ES-I3 (cell line): ENCODE measurements around the gene INHBC.

Experiments
- H3K36me3 ChIP-seq: 2 replicates; pipeline ENCODE4 v1.6.1; 2013; ENCODE audit warnings: mild to moderate bottlenecking, low read length, control low read depth, moderate library complexity; ENCODE audit not compliant: insufficient read depth
- H3K4me1 ChIP-seq: 2 replicates; pipeline ENCODE4 v1.6.1; 2013; ENCODE audit warnings: mild to moderate bottlenecking, control low read depth, low read length; ENCODE audit not compliant: insufficient read depth
- H3K9ac ChIP-seq: 2 replicates; pipeline ENCODE4 v1.6.1; 2013; ENCODE audit warnings: low read depth, mild to moderate bottlenecking, low read length, moderate library complexity
- H3K9me3 ChIP-seq: 2 replicates; pipeline ENCODE4 v1.6.1; 2013; ENCODE audit warnings: mild to moderate bottlenecking, low read length, moderate library complexity; ENCODE audit not compliant: control insufficient read depth, insufficient read depth

Gene INHBC

DNA sequence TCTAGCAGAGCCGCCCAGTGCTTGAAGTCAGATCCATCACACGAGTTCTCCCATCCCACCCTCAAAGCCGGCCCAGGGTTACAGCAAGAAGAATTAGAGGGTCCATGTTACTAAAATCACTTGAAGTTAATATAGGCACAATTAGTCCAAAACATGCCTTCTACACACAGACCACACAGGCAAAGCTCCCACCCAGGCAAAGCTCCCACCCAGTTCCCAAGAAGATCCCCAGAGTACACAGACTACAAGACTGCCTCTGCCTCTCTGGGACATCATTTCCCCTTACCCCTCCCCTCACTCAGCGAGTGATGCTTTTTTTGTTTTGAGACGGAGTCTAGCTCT is 28.3 kb downstream of the INHBC start:
- Histone ChIP-seq H3K36me3 (no peaks in the 10 kb centered on the region), H3K9ac (no peak overlapping the region)

DNA sequence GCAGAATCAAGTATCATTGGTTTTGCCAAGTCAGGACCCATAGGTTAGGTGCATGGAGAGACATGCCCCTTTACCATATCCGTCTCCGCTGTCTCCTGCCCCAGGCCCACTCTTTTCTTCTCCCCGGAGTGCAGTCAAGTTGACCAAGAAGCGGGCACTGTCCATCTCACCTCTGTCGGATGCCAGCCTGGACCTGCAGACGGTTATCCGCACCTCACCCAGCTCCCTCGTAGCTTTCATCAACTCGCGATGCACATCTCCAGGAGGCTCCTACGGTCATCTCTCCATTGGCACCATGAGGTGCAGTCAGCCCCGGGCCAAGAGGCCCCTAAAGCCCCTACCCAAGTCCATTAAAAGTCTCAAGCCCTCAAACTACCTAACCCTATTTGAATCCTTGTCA is 30.0 kb downstream of the INHBC start:
- no peaks in the 10 kb centered on the region for H3K9me3 ChIP-seq
- H3K9ac ChIP-seq: no peak overlapping the region
- 0 out of 2 replicates have a peak, but pooled peaks cover 2% of the 10 kb centered on the region for H3K4me1 ChIP-seq
- no peaks in the 10 kb centered on the region for H3K36me3 ChIP-seq

More for the DNA sequence above, 28.3 kb downstream of the INHBC start:
- Histone ChIP-seq H3K4me1 (0 out of 2 replicates have a peak, but pooled peaks cover 2% of the 10 kb centered on the region), H3K9me3 (no peaks in the 10 kb centered on the region)

DNA sequence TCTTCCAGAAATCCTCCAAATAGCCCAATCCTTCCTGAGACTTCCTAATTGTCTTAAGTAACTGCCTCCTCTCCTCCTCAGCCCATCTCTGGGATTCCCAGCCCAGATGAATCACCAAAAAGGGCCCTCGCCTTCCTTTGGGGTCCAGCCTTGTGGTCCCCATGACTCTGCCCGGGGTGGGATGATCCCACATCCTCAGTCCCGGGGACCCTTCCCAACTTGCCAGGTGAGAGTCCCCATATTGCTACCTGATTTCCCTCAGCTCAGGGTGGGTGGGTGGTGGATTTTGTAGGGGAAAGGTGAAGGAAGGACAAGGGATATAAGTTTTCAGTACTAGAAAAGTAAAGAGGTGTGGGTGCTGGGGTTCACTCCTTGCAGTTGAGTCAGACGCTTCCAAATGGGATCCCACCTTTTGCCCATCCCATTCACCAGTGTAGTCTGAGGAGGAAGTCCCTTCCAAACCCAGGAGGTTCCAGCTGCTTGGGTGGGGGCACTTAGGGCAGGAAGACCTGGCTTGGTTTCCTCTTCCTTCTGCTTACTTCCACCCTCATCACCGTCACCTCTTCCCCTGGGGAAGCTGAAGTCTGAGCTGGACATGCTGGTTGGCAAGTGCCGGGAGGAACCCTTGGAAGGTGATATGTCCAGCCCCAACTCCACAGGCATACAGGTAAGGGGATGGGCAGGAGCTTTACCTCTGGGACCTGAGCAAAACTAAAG is 30.6 kb downstream of the INHBC start:
- H3K9me3 ChIP-seq: no peaks in the 10 kb centered on the region
- H3K9ac ChIP-seq: no peak overlapping the region
- H3K36me3 ChIP-seq: no peaks in the 10 kb centered on the region
- H3K4me1 ChIP-seq: 0 out of 2 replicates have a peak, but pooled peaks cover 2% of the 10 kb centered on the region

DNA sequence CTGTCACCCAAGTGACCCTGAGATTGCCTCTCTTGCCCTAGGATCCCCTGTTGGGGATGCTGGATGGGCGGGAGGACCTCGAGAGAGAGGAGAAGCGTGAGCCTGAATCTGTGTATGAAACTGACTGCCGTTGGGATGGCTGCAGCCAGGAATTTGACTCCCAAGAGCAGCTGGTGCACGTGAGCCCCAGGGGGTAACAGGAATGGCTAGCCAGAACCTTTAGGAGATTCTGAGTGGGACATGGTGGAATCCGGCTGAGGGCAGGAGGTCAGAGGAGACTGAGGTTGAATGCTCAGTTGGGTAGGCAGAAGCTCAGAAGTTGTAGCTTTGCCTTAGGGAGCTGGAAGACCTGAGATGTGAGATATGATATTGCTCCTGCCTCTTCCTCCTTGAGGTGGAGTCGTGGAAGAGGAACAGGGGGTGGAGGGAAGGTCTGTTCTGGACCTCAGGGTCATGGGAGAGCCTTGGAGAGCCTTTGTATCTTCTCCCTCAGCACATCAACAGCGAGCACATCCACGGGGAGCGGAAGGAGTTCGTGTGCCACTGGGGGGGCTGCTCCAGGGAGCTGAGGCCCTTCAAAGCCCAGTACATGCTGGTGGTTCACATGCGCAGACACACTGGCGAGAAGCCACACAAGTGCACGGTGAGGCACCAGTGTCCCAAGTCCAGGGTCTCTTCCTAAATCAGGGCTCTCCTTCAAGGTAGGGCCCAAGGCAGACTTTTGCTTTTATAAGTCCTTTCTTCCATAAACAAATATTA is 31.3 kb downstream of the INHBC start:
- Histone ChIP-seq H3K9ac (no peak overlapping the region), H3K36me3 (no peaks in the 10 kb centered on the region), H3K4me1 (0 out of 2 replicates have a peak, but pooled peaks cover 2% of the 10 kb centered on the region), H3K9me3 (no peaks in the 10 kb centered on the region)

DNA sequence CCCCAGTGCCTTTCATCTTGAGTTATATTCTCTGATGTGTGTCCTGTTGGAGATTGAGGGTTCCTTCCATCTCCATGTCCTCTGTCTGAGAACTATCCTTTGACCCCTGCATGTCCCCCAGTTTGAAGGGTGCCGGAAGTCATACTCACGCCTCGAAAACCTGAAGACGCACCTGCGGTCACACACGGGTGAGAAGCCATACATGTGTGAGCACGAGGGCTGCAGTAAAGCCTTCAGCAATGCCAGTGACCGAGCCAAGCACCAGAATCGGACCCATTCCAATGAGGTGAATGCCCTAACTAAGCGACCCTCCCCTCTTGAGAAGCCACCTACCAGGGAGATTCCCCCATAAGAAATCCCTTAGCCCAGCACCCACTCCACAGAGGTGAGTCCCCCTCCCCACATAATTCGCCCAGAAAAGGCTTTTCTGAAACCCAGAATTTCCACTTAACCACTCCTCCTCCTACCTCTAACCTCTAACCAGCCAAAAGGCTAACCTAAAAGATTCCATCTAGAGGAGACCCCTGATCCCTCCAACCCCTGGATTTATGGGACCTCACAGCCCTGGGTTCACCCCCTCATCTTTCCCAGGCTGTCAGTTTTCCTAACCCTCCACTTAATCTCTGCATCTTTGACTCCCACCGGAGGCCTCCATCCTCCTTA is 32.8 kb downstream of the INHBC start:
- 0 out of 2 replicates have a peak, but pooled peaks cover 2% of the 10 kb centered on the region for H3K4me1 ChIP-seq
- no peaks in the 10 kb centered on the region for H3K36me3 ChIP-seq
- no peaks in the 10 kb centered on the region for H3K9me3 ChIP-seq
- no peak overlapping the region for H3K9ac ChIP-seq

DNA sequence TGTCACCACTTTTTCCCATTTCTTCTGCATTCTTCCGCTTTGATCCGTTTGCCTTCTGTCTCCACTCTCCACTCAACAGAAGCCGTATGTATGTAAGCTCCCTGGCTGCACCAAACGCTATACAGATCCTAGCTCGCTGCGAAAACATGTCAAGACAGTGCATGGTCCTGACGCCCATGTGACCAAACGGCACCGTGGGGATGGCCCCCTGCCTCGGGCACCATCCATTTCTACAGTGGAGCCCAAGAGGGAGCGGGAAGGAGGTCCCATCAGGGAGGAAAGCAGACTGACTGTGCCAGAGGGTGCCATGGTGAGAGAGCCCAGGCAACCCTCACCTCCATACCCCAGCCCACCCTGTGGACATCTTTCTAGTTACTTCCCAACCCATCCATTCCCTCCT is 33.3 kb downstream of the INHBC start:
- Histone ChIP-seq H3K4me1 (0 out of 2 replicates have a peak, but pooled peaks cover under 1% of the 10 kb centered on the region), H3K9ac (no peak overlapping the region), H3K36me3 (no peaks in the 10 kb centered on the region), H3K9me3 (no peaks in the 10 kb centered on the region)

DNA sequence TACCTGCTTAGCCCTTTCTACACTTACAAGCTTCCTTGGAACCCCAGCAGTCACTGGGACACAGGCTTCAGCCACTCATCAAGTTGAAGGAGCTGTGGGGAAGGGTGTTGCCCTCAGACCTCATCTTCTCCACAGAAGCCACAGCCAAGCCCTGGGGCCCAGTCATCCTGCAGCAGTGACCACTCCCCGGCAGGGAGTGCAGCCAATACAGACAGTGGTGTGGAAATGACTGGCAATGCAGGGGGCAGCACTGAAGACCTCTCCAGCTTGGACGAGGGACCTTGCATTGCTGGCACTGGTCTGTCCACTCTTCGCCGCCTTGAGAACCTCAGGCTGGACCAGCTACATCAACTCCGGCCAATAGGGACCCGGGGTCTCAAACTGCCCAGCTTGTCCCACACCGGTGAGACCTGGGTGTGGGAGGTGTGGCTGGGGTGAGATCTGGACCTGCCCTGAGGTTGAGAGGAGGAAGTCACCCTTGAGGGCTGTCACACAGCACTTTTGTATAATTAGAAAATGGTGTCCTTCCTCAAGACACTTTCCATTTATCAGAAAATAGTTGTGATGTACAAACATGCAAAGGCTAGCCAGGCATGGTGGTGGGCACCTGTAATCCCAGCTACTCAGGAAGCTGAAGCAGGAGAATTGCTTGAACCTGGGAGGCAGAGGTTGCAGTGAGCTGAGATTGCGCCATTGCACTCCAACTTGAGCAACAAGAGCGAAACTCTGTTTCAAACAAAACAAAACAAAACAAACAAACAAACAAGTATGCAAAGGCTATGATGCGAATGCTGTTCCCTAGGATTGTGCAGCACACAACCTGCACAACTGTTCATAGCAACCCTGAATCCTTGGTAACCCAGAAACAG is 34.9 kb downstream of the INHBC start:
- Histone ChIP-seq H3K9ac (no peak overlapping the region), H3K4me1 (no peaks in the 10 kb centered on the region), H3K36me3 (no peaks in the 10 kb centered on the region), H3K9me3 (no peaks in the 10 kb centered on the region)

DNA sequence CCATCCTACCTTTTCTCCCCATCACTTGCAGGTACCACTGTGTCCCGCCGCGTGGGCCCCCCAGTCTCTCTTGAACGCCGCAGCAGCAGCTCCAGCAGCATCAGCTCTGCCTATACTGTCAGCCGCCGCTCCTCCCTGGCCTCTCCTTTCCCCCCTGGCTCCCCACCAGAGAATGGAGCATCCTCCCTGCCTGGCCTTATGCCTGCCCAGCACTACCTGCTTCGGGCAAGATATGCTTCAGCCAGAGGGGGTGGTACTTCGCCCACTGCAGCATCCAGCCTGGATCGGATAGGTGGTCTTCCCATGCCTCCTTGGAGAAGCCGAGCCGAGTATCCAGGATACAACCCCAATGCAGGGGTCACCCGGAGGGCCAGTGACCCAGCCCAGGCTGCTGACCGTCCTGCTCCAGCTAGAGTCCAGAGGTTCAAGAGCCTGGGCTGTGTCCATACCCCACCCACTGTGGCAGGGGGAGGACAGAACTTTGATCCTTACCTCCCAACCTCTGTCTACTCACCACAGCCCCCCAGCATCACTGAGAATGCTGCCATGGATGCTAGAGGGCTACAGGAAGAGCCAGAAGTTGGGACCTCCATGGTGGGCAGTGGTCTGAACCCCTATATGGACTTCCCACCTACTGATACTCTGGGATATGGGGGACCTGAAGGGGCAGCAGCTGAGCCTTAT is 35.8 kb downstream of the INHBC start:
- no peaks in the 10 kb centered on the region for H3K4me1 ChIP-seq
- no peak overlapping the region for H3K9ac ChIP-seq
- H3K9me3 ChIP-seq: no peaks in the 10 kb centered on the region
- H3K36me3 ChIP-seq: no peaks in the 10 kb centered on the region

DNA sequence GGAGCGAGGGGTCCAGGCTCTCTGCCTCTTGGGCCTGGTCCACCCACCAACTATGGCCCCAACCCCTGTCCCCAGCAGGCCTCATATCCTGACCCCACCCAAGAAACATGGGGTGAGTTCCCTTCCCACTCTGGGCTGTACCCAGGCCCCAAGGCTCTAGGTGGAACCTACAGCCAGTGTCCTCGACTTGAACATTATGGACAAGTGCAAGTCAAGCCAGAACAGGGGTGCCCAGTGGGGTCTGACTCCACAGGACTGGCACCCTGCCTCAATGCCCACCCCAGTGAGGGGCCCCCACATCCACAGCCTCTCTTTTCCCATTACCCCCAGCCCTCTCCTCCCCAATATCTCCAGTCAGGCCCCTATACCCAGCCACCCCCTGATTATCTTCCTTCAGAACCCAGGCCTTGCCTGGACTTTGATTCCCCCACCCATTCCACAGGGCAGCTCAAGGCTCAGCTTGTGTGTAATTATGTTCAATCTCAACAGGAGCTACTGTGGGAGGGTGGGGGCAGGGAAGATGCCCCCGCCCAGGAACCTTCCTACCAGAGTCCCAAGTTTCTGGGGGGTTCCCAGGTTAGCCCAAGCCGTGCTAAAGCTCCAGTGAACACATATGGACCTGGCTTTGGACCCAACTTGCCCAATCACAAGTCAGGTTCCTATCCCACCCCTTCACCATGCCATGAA is 36.5 kb downstream of the INHBC start:
- no peak overlapping the region for H3K9ac ChIP-seq
- H3K9me3 ChIP-seq: no peaks in the 10 kb centered on the region
- no peaks in the 10 kb centered on the region for H3K4me1 ChIP-seq
- no peaks in the 10 kb centered on the region for H3K36me3 ChIP-seq

DNA sequence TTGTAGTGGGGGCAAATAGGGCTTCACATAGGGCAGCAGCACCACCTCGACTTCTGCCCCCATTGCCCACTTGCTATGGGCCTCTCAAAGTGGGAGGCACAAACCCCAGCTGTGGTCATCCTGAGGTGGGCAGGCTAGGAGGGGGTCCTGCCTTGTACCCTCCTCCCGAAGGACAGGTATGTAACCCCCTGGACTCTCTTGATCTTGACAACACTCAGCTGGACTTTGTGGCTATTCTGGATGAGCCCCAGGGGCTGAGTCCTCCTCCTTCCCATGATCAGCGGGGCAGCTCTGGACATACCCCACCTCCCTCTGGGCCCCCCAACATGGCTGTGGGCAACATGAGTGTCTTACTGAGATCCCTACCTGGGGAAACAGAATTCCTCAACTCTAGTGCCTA is 37.1 kb downstream of the INHBC start:
- Histone ChIP-seq H3K9me3 (no peaks in the 10 kb centered on the region), H3K36me3 (no peaks in the 10 kb centered on the region), H3K4me1 (no peaks in the 10 kb centered on the region; the same call in 1 of the 2 replicates), H3K9ac (no peak overlapping the region)

DNA sequence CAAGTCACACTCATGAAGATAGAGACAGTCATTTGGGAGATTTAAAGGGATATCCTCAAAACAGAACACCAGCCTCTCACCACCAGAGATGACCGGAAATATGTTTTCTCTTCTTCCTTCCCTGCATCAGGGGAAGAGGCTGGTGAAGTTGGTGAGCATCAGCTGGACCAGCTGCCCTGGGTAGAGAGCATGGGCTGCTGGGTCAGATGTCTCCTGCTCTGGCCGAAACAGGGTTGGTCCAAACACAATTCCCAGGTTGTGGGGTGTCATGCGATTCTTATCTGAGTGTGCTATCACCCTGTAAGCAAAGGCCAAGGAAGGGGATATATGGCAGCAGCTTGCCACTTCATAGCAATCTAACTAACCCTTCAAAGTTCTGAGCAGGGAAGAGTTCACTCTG is 37.8 kb downstream of the INHBC start:
- H3K4me1 ChIP-seq: peaks cover 7% of the 10 kb centered on the region
- H3K36me3 ChIP-seq: no peaks in the 10 kb centered on the region
- no peak overlapping the region for H3K9ac ChIP-seq
- no peaks in the 10 kb centered on the region for H3K9me3 ChIP-seq

DNA sequence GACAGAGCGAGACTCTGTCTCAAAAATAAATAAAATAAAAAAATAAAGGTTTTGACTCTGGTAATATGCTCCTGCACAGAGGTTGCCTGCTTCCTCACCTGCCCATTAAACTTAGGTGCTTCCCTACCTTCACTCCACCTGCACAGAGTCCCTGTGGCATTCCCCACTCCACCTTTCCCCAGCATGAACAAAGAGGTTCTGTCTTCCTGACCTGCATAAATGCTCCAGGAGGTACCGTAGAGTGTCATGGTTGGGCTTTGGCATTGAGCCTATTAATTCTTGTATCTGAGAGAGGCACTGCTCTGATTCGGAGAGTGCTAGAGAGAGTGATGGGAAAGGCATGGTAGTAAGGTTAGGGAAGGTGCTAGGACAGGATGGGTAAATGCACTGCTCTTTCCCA is 38.8 kb downstream of the INHBC start:
- Histone ChIP-seq H3K36me3 (no peaks in the 10 kb centered on the region), H3K4me1 (peaks cover 17% of the 10 kb centered on the region), H3K9me3 (no peaks in the 10 kb centered on the region), H3K9ac (no peak overlapping the region)

DNA sequence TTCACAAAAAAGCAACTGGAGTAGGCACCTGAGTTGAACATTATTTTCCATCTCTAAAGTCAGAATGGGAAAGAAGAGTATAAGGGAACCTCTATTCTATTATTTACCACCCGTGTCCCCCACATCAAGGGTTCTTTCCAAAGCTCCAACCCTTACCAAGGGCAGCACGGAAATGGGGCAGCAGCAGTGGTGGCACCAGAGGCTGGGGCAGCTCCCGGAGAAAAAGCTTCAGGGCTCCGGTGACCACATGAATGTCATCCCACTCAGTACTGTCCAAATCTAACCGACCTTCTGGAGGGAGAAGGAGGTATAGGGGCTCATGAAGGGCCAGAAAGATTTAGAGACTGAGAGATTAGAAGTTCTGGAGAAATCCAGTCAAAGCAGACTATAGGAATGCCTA is 39.3 kb downstream of the INHBC start:
- no peaks in the 10 kb centered on the region for H3K36me3 ChIP-seq
- no peaks in the 10 kb centered on the region for H3K9me3 ChIP-seq
- H3K9ac ChIP-seq: no peak overlapping the region
- peaks cover 17% of the 10 kb centered on the region for H3K4me1 ChIP-seq
